ENCODE data around the gene HERPUD1. TPM values are rescaled to one million over a fixed set of nuclear protein-coding genes. Genes with fewer than 3 reads are reported as not detected.

The HERPUD1 gene
- total and polyA plus RNA-seq, 9 of the 15 experiments (the other 6 are each of a cell fraction or from before 2014, with no cell fraction given) = 14.2 to 60.7 (median 37.4) TPM

GRCh38 chr16:56945847-56946527, 14.0 kb downstream of the HERPUD1 start:
- H2AFZ ChIP-seq (ENCODE audit: low read depth, low read length) = no peak overlapping the region
- no TSS peak for BruUV-seq (replicated peaks)
- H3K36me3 ChIP-seq (ENCODE audit: control insufficient read depth, insufficient read depth, low read length) = peaks cover 43% of the 10 kb centered on the region
- DNase-seq (ENCODE audit: extremely low read depth in 1 of 4, low spot score in 3 of 4) = no peak
- H4K20me1 ChIP-seq (replicated peaks; ENCODE audit: control insufficient read depth, insufficient read depth, low read length) = peaks cover 6% of the 10 kb centered on the region; the same call in 1 of the 2 replicates
- H3K27ac ChIP-seq (ENCODE audit: extremely low read depth, low read depth, low read length) = no peak overlapping the region
- no peaks in the 10 kb centered on the region; a peak in 1 of 5 replicates for H3K27me3 ChIP-seq (ENCODE audit: control insufficient read depth in 2 of 2, insufficient read depth in 2 of 2, low read length in 2 of 2)
- H3K9ac ChIP-seq (ENCODE audit: insufficient read depth in 1 of 2, low read depth in 2 of 2, low read length in 2 of 2) = no peak overlapping the region
- WGBS (ENCODE audit: insufficient coverage, low coverage, missing lambda C conversion rate) = 65% methylated on average over 12 of the region's 12 CpGs
- ATAC-seq = peak; percentile 3; the same call in 1 of the 3 replicates
- H3K79me2 ChIP-seq (ENCODE audit: control insufficient read depth, insufficient read depth, low read length) = no peaks in the 10 kb centered on the region
- FAIRE-seq = no peak
- H3K4me1 ChIP-seq (replicated peaks in 1 of 2; ENCODE audit: control insufficient read depth in 2 of 2, insufficient read depth in 2 of 2, low read length in 2 of 2) = no peaks in the 10 kb centered on the region
- H3K4me3 ChIP-seq = no peak overlapping the region
- ChIA-PET POLR2A (interaction anchor here (0.6 to 8.4 kb wide), 7 partner anchors 9 to 469 kb away, joined by 3 to 102 read pairs (median 3); partner anchors contain the start of gene HERPUD1), CTCF (ENCODE audit: low intra/inter-chr PET ratio) (no interaction called here)
- H3K9me3 ChIP-seq (replicated peaks; ENCODE audit: control insufficient read depth, insufficient read depth, low read depth, low read length) = no peaks in the 10 kb centered on the region
- intact Hi-C loops (cut with micrococcal nuclease) (no loop called here), in situ Hi-C loops (cut with MboI) (no loop called here)
- no peak overlapping the region for H3K4me2 ChIP-seq (ENCODE audit: insufficient read depth, low read length)
- no peaks in the 10 kb centered on the region for H3K9me1 ChIP-seq (ENCODE audit: control insufficient read depth, insufficient read depth, low read length)
- TF ChIP-seq YBX1 (IDR thresholded peaks at IDR 0.05) (no peak), RUNX1 (IDR thresholded peaks at IDR 0.05; ENCODE audit: low read depth) (no peak), POLR2B (IDR thresholded peaks at IDR 0.05; ENCODE audit: low read depth, partially characterized antibody) (peak; percentile 70), ZNF184 (CRISPR knock-in tag; IDR thresholded peaks at IDR 0.05) (no peak), E2F8 (IDR thresholded peaks at IDR 0.05; ENCODE audit: low read depth, partially characterized antibody) (peak; percentile 66), EGR1 (conservative IDR thresholded peaks at IDR 0.05) (no peak), ZNF644 (tag; IDR thresholded peaks at IDR 0.05; ENCODE audit: low read depth) (no peak), MECOM (CRISPR knock-in tag; IDR thresholded peaks at IDR 0.05) (no peak), CBFA2T2 (conservative IDR thresholded peaks at IDR 0.05) (no peak), SUPT5H (IDR thresholded peaks at IDR 0.05) (peak; percentile 32), SMARCC2 (IDR thresholded peaks at IDR 0.05; ENCODE audit: low read depth) (no peak), MITF (IDR thresholded peaks at IDR 0.05) (no peak), BRF2 (IDR thresholded peaks at IDR 0.05; ENCODE audit: borderline replicate concordance, insufficient read depth, insufficient read length) (no peak), TCF7 (IDR thresholded peaks at IDR 0.05; ENCODE audit: borderline replicate concordance) (no peak), MLLT1 (IDR thresholded peaks at IDR 0.05) (0 out of 4 replicates have a peak, but pooled peaks of 1 of the 2 experiments have one; percentile 29), STAG1 (CRISPR knock-in tag; IDR thresholded peaks at IDR 0.05; ENCODE audit: borderline replicate concordance) (no peak), ELF1 (tag; IDR thresholded peaks at IDR 0.05) (no peak)
